ENCODE measurements around the gene SRGAP3. TPM values are rescaled to one million over a fixed set of nuclear protein-coding genes. Genes with fewer than 3 reads are reported as not detected.

Gene SRGAP3
- total RNA-seq, 1 donor from 2014 or later: 10.3 TPM

GRCh38 chr3:9238721-9239295 is 10.6 kb downstream of the SRGAP3 start:
- intact Hi-C loops (cut with micrococcal nuclease): no loop called here
- Histone ChIP-seq H3K9me3 (replicated peaks) (no peaks in the 10 kb centered on the region), H3K36me3 (no peaks in the 10 kb centered on the region), H3K4me1 (peaks cover 7% of the 10 kb centered on the region), H3K27me3 (ENCODE audit: low read depth) (no peaks in the 10 kb centered on the region), H3K4me3 (no peak overlapping the region), H3K27ac (replicated peaks) (no peak overlapping the region)
- TF ChIP-seq CTCF (IDR thresholded peaks at IDR 0.05; ENCODE audit: borderline replicate concordance): no peak
- DNase-seq: no peak

GRCh38 chr3:9238276-9238675 is 11.2 kb downstream of the SRGAP3 start:
- intact Hi-C loops (cut with micrococcal nuclease): no loop called here
- no peak overlapping the region for H3K4me3 ChIP-seq
- no peaks in the 10 kb centered on the region for H3K27me3 ChIP-seq (ENCODE audit: low read depth)
- TF ChIP-seq CTCF (IDR thresholded peaks at IDR 0.05; ENCODE audit: borderline replicate concordance): no peak
- no peaks in the 10 kb centered on the region for H3K36me3 ChIP-seq
- peaks cover 9% of the 10 kb centered on the region for H3K4me1 ChIP-seq
- no peaks in the 10 kb centered on the region for H3K9me3 ChIP-seq (replicated peaks)
- DNase-seq: no peak
- H3K27ac ChIP-seq (replicated peaks): no peak overlapping the region

- no peak for TF ChIP-seq CTCF (IDR thresholded peaks at IDR 0.05; ENCODE audit: borderline replicate concordance)
- H3K27ac ChIP-seq (replicated peaks): no peak overlapping the region
- H3K36me3 ChIP-seq: no peaks in the 10 kb centered on the region
- intact Hi-C loops (cut with micrococcal nuclease): no loop called here
- no peak overlapping the region for H3K4me3 ChIP-seq
- H3K4me1 ChIP-seq: peaks cover 18% of the 10 kb centered on the region
- DNase-seq: no peak
- H3K27me3 ChIP-seq (ENCODE audit: low read depth): no peaks in the 10 kb centered on the region
- H3K9me3 ChIP-seq (replicated peaks): no peaks in the 10 kb centered on the region
These were observed 15.4 kb downstream of the SRGAP3 start for GRCh38 chr3:9233814-9234600.

- intact Hi-C loops (cut with micrococcal nuclease): no loop called here
- H3K4me1 ChIP-seq: peaks cover 18% of the 10 kb centered on the region
- no peak overlapping the region for H3K4me3 ChIP-seq
- H3K9me3 ChIP-seq (replicated peaks): no peaks in the 10 kb centered on the region
- H3K36me3 ChIP-seq: no peaks in the 10 kb centered on the region
- H3K27ac ChIP-seq (replicated peaks): no peak overlapping the region
- no peaks in the 10 kb centered on the region for H3K27me3 ChIP-seq (ENCODE audit: low read depth)
- TF ChIP-seq CTCF (IDR thresholded peaks at IDR 0.05; ENCODE audit: borderline replicate concordance): no peak
- DNase-seq: no peak
These were observed 16.3 kb downstream of the SRGAP3 start for GRCh38 chr3:9233101-9233500.

- Histone ChIP-seq H3K36me3 (no peaks in the 10 kb centered on the region), H3K27ac (replicated peaks) (no peak overlapping the region), H3K4me1 (peaks cover 18% of the 10 kb centered on the region), H3K9me3 (replicated peaks) (no peaks in the 10 kb centered on the region), H3K4me3 (no peak overlapping the region), H3K27me3 (ENCODE audit: low read depth) (no peaks in the 10 kb centered on the region)
- intact Hi-C loops (cut with micrococcal nuclease): no loop called here
- no peak for DNase-seq
- TF ChIP-seq CTCF (IDR thresholded peaks at IDR 0.05; ENCODE audit: borderline replicate concordance): no peak
These were observed 17.5 kb downstream of the SRGAP3 start for GRCh38 chr3:9231937-9232336.

Data from left ventricle myocardium inferior (tissue), 1 donor.